Cardiac septum (tissue), 1 donor: Measurements from ENCODE around the gene ATP8A2. TPM values are rescaled to one million over a fixed set of nuclear protein-coding genes. Genes with fewer than 3 reads are reported as not detected.

Experiments
- DNase-seq: peaks from one replicate; pipeline ENCODE4 v3.0.0-alpha.2; 2020; ENCODE audit warnings: low spot score
- intact Hi-C: fragments of 100-400 bp; cut with DNase I; formaldehyde crosslinking; loops from one replicate; pipeline ENCODE4 v1.14.0; 2022
- total RNA-seq: library from RNA; stranded (reverse); fragmentation: NEBNext Ultra II Directional; extraction: Animal tissue kit (Norgen Biotek cat#: 25700); gene quantifications from one replicate; pipeline ENCODE4 v1.2.1, GENCODE V29; 2021
- donor health status: DM: no; HTN: no; CAD: no.

The ATP8A2 gene
- total RNA-seq, 1 donor from 2014 or later = 0.08 TPM

- intact Hi-C loops = loop anchor here (5.0 kb wide), 1 partner anchor 147 kb away; no protein-coding TSS in a partner anchor
- DNase-seq = no peak
Measured at GRCh38 chr13:25379011-25379410, 7.2 kb downstream of the ATP8A2 start.

- intact Hi-C loops = no loop called here
- no peak for DNase-seq
Measured at GRCh38 chr13:25380082-25380481, 8.3 kb downstream of the ATP8A2 start.

- no peak for DNase-seq
- intact Hi-C loops = no loop called here
Measured at GRCh38 chr13:25380741-25381324, 9.1 kb downstream of the ATP8A2 start.

GRCh38 chr13:25384758-25385410, 13.1 kb downstream of the ATP8A2 start:
- intact Hi-C loops = no loop called here
- DNase-seq = no peak

- intact Hi-C loops = no loop called here
Measured at GRCh38 chr13:25391932-25392331, 20.2 kb downstream of the ATP8A2 start.

GRCh38 chr13:25394402-25395060, 22.8 kb downstream of the ATP8A2 start:
- no peak for DNase-seq
- intact Hi-C loops = no loop called here

More at GRCh38 chr13:25391932-25392331, 20.2 kb downstream of the ATP8A2 start:
- no peak for DNase-seq

- intact Hi-C loops = no loop called here
Measured at GRCh38 chr13:25397763-25398162, 26.0 kb downstream of the ATP8A2 start.

GRCh38 chr13:25400925-25401324, 29.2 kb downstream of the ATP8A2 start:
- intact Hi-C loops = no loop called here

More at GRCh38 chr13:25397763-25398162, 26.0 kb downstream of the ATP8A2 start:
- no peak for DNase-seq

GRCh38 chr13:25401958-25402357, 30.2 kb downstream of the ATP8A2 start:
- DNase-seq = no peak
- intact Hi-C loops = no loop called here

More at GRCh38 chr13:25400925-25401324, 29.2 kb downstream of the ATP8A2 start:
- DNase-seq = no peak

- intact Hi-C loops = no loop called here
- DNase-seq = no peak
Measured at GRCh38 chr13:25406377-25406776, 34.6 kb downstream of the ATP8A2 start.

GRCh38 chr13:25409938-25410337, 38.2 kb downstream of the ATP8A2 start:
- no peak for DNase-seq
- intact Hi-C loops = no loop called here

- intact Hi-C loops = no loop called here
Measured at GRCh38 chr13:25415241-25415640, 43.5 kb downstream of the ATP8A2 start.

GRCh38 chr13:25417535-25417934, 45.8 kb downstream of the ATP8A2 start:
- no peak for DNase-seq
- intact Hi-C loops = no loop called here

More at GRCh38 chr13:25415241-25415640, 43.5 kb downstream of the ATP8A2 start:
- DNase-seq = no peak

GRCh38 chr13:25420161-25420560, 48.4 kb downstream of the ATP8A2 start:
- no peak for DNase-seq
- intact Hi-C loops = no loop called here

- intact Hi-C loops = no loop called here
- DNase-seq = no peak
Measured at GRCh38 chr13:25421612-25422011, 49.8 kb downstream of the ATP8A2 start.

- no peak for DNase-seq
- intact Hi-C loops = no loop called here
Measured at GRCh38 chr13:25422153-25422552, 50.4 kb downstream of the ATP8A2 start.

- DNase-seq = no peak
- intact Hi-C loops = no loop called here
Measured at GRCh38 chr13:25423831-25424230, 52.1 kb downstream of the ATP8A2 start.

- no peak for DNase-seq
- intact Hi-C loops = no loop called here
Measured at GRCh38 chr13:25429466-25429865, 57.7 kb downstream of the ATP8A2 start.

GRCh38 chr13:25432691-25433090, 60.9 kb downstream of the ATP8A2 start:
- intact Hi-C loops = no loop called here
- DNase-seq = no peak

- DNase-seq = no peak
- intact Hi-C loops = no loop called here
Measured at GRCh38 chr13:25440061-25440460, 68.3 kb downstream of the ATP8A2 start.

- no peak for DNase-seq
- intact Hi-C loops = no loop called here
Measured at GRCh38 chr13:25446261-25446660, 74.5 kb downstream of the ATP8A2 start.
